ENCODE measurements around the gene KLK3. TPM values are rescaled to one million over a fixed set of nuclear protein-coding genes. Genes with fewer than 3 reads are reported as not detected.

The KLK3 gene
- total and polyA plus RNA-seq, 2 of the 4 experiments (the other 2 are of a cell fraction) = not detected

DNA sequence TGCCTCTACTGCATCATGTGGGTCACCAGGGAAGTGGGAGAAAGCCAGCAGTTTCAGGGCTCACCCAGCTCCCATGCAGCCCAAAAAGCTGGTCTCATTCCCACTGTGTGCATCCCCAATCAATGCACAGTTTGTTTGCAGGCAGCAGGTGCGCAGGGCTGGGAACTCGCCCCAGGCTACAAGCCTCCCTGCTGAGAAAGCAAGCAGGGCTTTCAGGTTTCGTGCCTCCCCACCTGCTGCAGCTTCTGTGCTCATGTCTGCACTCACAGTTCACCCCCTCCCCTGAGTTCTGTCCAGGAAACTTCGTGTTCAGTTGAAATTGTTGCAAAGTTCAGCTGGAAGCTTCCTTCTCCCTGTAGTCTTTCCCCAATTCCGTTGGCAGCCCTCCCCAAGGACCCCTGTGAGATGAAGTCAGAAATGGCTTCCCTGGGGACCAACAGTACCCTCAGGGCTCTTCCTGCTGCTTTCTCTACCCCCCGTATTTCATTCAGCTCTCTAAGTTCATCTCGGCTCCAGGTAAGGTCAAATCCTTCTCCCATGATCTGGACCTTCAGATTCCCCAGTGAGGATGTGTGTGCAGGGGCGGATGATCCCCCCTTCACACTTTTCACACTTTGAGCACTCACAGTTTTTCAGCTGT lies 10.3 kb upstream of the KLK3 start:
- WGBS, 2 experiments (ENCODE audit: extremely low coverage in 2 of 2, insufficient read length in 1 of 2) = no CpG with 5 or more reads among the region's 8 CpGs
- no peak overlapping the region for H2BK5ac ChIP-seq (ENCODE audit: low read depth, low read length, poor library complexity, severe bottlenecking)
- H3K56ac ChIP-seq (ENCODE audit: extremely low read depth, insufficient read depth, low read length) = no peak overlapping the region
- H3K4me1 ChIP-seq (ENCODE audit: control insufficient read depth, insufficient read depth, low read length) = no peaks in the 10 kb centered on the region
- H4K91ac ChIP-seq (ENCODE audit: insufficient read depth, low read depth, low read length) = no peak overlapping the region
- no peaks in the 10 kb centered on the region for H3K79me1 ChIP-seq (ENCODE audit: low read depth in 1 of 2, low read length in 2 of 2)
- H2AK9ac ChIP-seq (replicated peaks; ENCODE audit: low read depth, low read length, poor library complexity) = no peak overlapping the region
- dilution Hi-C loops (cut with HindIII; ENCODE audit: low sequenced_read_pairs, unreplicated experiment) = no loop called here
- H3K9ac ChIP-seq (ENCODE audit: low read depth, low read length) = no peak overlapping the region
- H2BK120ac ChIP-seq (ENCODE audit: low read depth, low read length) = no peak overlapping the region
- H2AFZ ChIP-seq (replicated peaks; ENCODE audit: low read length, poor library complexity) = no peak overlapping the region
- H3K14ac ChIP-seq (replicated peaks; ENCODE audit: low read depth, low read length) = no peak overlapping the region
- no peaks in the 10 kb centered on the region; the same call in 1 of the 2 replicates for H3K27me3 ChIP-seq (ENCODE audit: control insufficient read depth, insufficient read depth, low read length)
- no peak overlapping the region for H3K18ac ChIP-seq (ENCODE audit: low read depth, low read length)
- H3K36me3 ChIP-seq (ENCODE audit: control insufficient read depth, insufficient read depth, low read length) = no peaks in the 10 kb centered on the region
- H2BK15ac ChIP-seq (ENCODE audit: low read depth, low read length) = no peak overlapping the region
- in situ Hi-C loops (cut with MboI; ENCODE audit: low sequenced_read_pairs) = no loop called here
- H2BK20ac ChIP-seq (ENCODE audit: low read depth, low read length) = no peak overlapping the region
- DNase-seq (no peak), ATAC-seq (ENCODE audit: low read depth) (no peak)
- no peak overlapping the region for H3K4me3 ChIP-seq (ENCODE audit: insufficient read depth, low read depth, low read length)
- no peak overlapping the region for H3K27ac ChIP-seq (ENCODE audit: insufficient read depth, low read length)
- no TSS peak for BruUV-seq (replicated peaks)
- no peak overlapping the region for H3K4ac ChIP-seq (ENCODE audit: low read depth, low read length)
- intact Hi-C loops (cut with micrococcal nuclease) = no loop called here
- no peak overlapping the region for H3K23ac ChIP-seq (ENCODE audit: low read depth, low read length)
- H4K20me1 ChIP-seq (ENCODE audit: insufficient read depth, low read length) = no peaks in the 10 kb centered on the region
- no peak overlapping the region for H3K4me2 ChIP-seq (ENCODE audit: low read depth, low read length)
- no peak overlapping the region for H2AK5ac ChIP-seq (ENCODE audit: low read depth, low read length)
- TF ChIP-seq SMC3 (IDR thresholded peaks at IDR 0.05; ENCODE audit: low read depth, low read length) = no peak
- no peak for TF ChIP-seq RCOR1 (IDR thresholded peaks at IDR 0.05; ENCODE audit: insufficient replicate concordance, low read length)
- no peak for TF ChIP-seq CTCF (conservative IDR thresholded peaks at IDR 0.05; ENCODE audit: low read depth, low read length)
- no peak for TF ChIP-seq POLR2A (IDR thresholded peaks at IDR 0.05; ENCODE audit: low read depth, low read length)
- TF ChIP-seq, protein P1, sequence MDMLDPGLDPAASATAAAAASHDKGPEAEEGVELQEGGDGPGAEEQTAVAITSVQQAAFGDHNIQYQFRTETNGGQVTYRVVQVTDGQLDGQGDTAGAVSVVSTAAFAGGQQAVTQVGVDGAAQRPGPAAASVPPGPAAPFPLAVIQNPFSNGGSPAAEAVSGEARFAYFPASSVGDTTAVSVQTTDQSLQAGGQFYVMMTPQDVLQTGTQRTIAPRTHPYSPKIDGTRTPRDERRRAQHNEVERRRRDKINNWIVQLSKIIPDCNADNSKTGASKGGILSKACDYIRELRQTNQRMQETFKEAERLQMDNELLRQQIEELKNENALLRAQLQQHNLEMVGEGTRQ (IDR thresholded peaks at IDR 0.05; ENCODE audit: low read depth, low read length) = no peak
- no peak for TF ChIP-seq BHLHE40 (IDR thresholded peaks at IDR 0.05; ENCODE audit: low read depth, low read length)
- TF ChIP-seq NFE2L2 (IDR thresholded peaks at IDR 0.05; ENCODE audit: low read depth, low read length) = no peak
- no peak for TF ChIP-seq MAFK (IDR thresholded peaks at IDR 0.05; ENCODE audit: low read depth, low read length)
- no peak for TF ChIP-seq CEBPB (IDR thresholded peaks at IDR 0.05; ENCODE audit: low read depth, low read length)
- TF ChIP-seq FOS (IDR thresholded peaks at IDR 0.05; ENCODE audit: low read depth, low read length) = no peak
- no peak for TF ChIP-seq MXI1 (IDR thresholded peaks at IDR 0.05; ENCODE audit: borderline replicate concordance, low read depth, low read length)
- no peak for TF ChIP-seq ELK1 (IDR thresholded peaks at IDR 0.05; ENCODE audit: borderline replicate concordance, low read depth, low read length)
- no peak for TF ChIP-seq RFX5 (IDR thresholded peaks at IDR 0.05; ENCODE audit: low read depth, low read length)
- no peak overlapping the region for H4K5ac ChIP-seq (ENCODE audit: low read depth, low read length)
- H3K9me3 ChIP-seq (ENCODE audit: control insufficient read depth, insufficient read depth, low read length) = no peaks in the 10 kb centered on the region
- CTCF ChIA-PET = no interaction called here
- no peak overlapping the region for H4K8ac ChIP-seq (ENCODE audit: low read depth in 2 of 2, low read length in 2 of 2)
- H3K9me1 ChIP-seq (ENCODE audit: insufficient read depth, low read length) = no peaks in the 10 kb centered on the region
- POLR2A ChIA-PET (ENCODE audit: unreplicated experiment) = no interaction called here
